Skin epidermis (tissue), 12 donors: ENCODE measurements around the gene BTBD8.

Experiments
- H3K27ac ChIP-seq, 21 experiments: fragments of 200-600 bp; sonication (generic) in 11 of 21; one replicate each; pipeline ENCODE4 v1.5.0; 2020; ENCODE audit warnings: mild to moderate bottlenecking in 3 of 21, inconsistent platforms in 2 of 21, moderate library complexity in 2 of 21
- H3K4me3 ChIP-seq, 7 experiments: fragments of 200-600 bp; sonication (generic) in 2 of 7; one replicate each; pipeline ENCODE4 v1.5.0; 2020; ENCODE audit warnings: inconsistent platforms in 2 of 7, mild to moderate bottlenecking in 2 of 7, moderate library complexity in 1 of 7

Gene BTBD8

DNA sequence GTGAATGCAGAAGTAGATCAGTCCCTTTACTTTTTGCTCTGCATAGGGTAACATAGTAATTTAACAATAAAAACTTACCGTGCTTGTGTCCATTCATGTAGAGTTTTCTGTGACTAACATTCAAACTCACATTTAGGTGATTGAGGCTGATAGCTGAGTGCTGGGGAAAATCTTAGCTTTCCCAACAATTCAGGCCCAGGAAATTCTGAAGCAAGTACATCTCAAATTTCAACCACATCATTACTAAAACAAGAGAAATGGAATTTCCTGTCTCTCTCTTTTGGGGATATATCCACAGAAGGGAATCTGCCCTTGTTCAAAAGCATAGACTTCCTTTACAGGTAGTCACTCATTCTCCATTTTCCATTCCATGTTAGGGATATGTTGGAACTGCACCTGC is 104.5 kb downstream of the BTBD8 start:
- no peak overlapping the region for H3K4me3 ChIP-seq

DNA sequence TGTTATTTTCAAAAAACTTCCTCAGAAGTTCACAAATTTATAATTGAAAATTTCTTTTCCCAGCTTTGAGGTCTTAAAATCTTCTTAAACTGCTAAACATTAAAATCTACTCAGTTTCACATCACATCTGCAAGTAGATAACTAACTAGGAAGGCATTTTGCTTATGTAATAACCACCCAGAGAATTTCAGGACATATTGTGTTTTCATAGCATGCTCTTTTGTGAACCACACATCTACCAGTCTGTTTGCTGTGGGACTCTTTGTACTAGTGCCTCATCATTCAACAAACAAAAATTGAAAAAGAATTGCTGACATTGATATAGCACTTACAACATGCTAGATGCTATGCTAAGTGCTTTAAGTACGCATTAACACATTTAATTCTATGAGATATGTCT is 105.9 kb downstream of the BTBD8 start:
- no peak overlapping the region for H3K27ac ChIP-seq

More for the DNA sequence above, 104.5 kb downstream of the BTBD8 start:
- H3K27ac ChIP-seq = no peak overlapping the region

DNA sequence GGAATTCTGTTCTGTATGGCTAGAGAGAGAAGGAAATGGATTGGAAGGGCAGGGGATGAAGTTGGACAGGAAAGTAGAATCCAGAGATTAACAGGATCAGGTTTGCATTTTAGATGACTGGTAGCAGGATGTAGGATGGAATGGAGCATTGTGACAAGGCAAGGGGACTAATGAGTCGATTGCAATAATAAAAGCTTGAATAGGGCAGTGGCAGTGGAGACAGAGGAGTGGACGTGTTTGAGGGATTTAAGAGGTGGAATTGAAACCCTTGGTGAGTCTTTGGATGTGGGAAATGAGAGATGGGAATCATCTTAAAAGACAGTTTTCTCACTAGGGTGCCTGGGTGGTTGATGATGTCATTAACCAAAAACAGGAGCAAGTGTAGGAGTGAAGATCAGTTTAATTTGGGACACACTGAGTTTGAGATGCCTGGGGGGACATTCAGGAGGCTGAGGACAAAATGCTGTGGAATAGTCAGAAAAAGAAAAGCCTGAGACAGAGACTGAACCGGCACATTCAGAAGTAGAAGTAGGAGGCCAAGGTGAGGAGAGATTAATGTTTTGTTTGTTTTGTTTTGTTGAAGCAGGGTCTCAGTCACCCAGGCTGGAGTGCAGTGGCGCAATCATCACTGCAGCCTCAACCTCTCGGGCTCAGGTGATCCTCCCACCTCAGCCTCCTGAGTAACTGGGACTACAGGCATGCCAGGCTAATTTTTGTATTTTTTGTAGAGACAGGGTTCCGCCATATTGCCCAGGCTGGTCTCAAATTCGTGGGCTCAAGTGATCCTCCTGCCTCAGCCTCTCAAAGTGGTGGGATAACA is 108.5 kb downstream of the BTBD8 start:
- H3K4me3 ChIP-seq = no peak overlapping the region
- no peak overlapping the region for H3K27ac ChIP-seq

More for the DNA sequence above, 105.9 kb downstream of the BTBD8 start:
- H3K4me3 ChIP-seq = no peak overlapping the region

GRCh38 chr1:92191726-92192125 is 111.6 kb downstream of the BTBD8 start:
- Histone ChIP-seq H3K27ac (no peak overlapping the region), H3K4me3 (no peak overlapping the region)

GRCh38 chr1:92192246-92192645 is 112.1 kb downstream of the BTBD8 start:
- no peak overlapping the region for H3K27ac ChIP-seq
- no peak overlapping the region for H3K4me3 ChIP-seq

DNA sequence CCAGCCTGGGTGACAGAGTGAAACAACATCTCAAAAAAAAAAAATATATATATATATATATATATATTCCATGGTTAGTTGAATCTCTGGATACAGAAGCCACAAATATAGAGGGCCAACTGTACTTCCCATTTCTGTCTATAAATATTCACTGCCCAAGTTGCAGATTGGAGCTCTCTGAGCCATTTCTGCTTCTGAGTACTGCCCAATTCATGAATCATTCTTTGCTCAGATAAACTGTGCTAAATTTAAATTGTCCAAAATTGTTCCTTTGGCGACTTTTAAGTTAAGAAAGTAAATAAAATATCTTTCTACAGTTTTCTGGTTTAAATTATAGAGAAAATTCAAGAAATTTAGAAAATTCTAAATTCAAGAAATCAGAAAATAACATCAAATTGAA is 114.4 kb downstream of the BTBD8 start:
- H3K4me3 ChIP-seq = no peak overlapping the region
- no peak overlapping the region for H3K27ac ChIP-seq

DNA sequence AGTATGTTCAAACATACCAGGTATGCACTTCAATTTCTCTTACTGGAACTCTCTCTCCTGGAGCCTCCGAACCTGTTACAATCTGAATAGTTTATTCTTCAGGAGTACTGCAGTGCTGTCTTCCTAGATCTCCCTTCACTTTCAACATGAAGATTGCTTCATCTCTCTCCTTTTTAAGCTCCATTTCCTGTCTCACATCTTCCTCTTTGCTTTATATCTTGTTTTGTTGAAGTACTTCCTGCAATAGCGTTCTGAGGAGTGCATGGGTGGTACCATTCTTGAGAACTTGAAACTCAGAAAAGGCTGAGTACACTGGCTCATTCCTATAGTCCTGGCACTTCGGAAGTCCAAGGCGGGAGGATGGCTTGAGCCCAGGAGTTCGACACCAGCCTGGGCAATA is 121.8 kb downstream of the BTBD8 start:
- Histone ChIP-seq H3K27ac (no peak overlapping the region), H3K4me3 (no peak overlapping the region)

DNA sequence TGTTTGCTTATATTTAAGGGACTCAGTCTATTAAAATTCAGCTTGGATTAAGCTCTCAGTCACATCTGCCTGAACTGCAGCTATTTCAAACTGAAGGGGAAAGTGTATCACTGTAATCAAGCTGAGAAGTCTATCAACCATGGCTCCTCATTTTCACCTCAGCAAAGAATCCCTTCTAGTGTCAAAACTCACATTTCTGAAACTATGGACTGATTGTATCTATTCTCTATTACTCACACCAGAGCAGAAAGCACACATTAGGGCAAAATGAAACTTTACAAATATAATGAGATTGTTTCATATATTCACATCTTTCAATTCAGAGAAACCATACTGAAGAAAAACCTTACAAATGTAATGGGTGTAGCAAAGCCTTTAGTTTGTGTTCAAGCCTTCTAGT is 123.0 kb downstream of the BTBD8 start:
- H3K27ac ChIP-seq = no peak overlapping the region
- no peak overlapping the region for H3K4me3 ChIP-seq

DNA sequence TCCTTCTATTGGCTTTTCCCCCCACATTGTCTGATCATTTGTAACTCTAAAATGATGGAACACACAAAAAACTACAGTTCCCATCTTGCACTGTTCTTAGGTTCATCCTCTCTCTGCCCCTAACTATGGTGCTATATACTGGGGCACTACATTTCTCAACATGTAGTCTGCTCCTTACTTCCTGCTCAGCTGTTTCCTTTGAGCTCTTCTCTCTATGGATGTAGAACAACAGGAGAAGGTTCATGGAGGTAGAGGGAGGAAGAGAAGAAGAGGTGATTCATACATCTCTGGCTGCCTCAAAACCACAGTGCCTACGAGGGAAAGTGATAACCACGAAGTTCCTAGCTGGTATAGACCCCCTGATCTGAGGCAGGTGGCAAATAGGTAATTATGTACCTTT is 130.6 kb downstream of the BTBD8 start:
- H3K27ac ChIP-seq = no peak overlapping the region
- H3K4me3 ChIP-seq = no peak overlapping the region

- H3K4me3 ChIP-seq = no peak overlapping the region
- no peak overlapping the region for H3K27ac ChIP-seq
Measured at GRCh38 chr1:92211166-92211565, 131.0 kb downstream of the BTBD8 start.

GRCh38 chr1:92217721-92218120 is 137.6 kb downstream of the BTBD8 start, which contains the start of gene C1orf146:
Gene C1orf146, plus strand, starts transcription at chr1:92217915. Its CDS starts 13,506 bp downstream, at chr1:92231421.
- H3K4me3 ChIP-seq = no peak within 1 kb of the TSS
- no peak within 1 kb of the TSS for H3K27ac ChIP-seq

DNA sequence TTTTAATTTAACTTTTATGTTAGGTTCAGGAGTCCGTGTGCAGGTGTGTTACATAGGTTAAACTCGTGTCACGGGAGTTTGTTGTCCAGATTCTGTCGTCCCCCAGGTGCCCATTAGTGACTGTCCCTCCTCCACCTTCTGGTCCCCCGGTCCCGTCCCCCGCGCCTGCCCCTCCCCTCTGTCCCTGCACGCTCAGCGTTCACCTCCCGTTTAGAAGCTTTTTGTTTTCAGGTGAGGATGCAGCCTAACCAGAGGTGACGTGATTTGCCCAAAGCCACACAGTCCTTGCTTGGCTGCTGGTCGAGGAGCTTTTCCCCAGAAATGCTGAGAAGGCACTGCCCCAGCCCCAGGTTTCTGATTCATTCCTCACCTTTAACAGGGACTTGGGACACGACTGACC is 138.4 kb downstream of the BTBD8 start:
- no peak overlapping the region for H3K4me3 ChIP-seq
- H3K27ac ChIP-seq = no peak overlapping the region

DNA sequence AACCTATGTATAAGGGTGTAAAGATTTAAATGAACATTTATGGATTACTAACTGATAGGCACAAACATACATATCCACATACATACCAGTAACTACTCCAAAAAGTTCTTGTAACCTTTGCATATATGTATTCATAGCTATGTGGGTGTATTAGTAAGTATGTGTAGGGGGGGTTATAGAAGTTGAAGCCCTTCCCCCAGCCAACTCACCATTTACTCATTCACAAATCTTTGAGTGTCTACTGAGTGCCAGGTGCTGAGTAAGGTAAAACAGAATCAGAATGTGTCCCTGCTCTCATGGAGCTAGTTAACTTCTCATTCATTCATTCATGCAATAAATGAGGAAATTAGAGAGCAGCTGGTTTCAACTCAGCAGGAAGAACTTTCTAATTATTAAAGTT is 138.9 kb downstream of the BTBD8 start:
- no peak overlapping the region for H3K27ac ChIP-seq
- no peak overlapping the region for H3K4me3 ChIP-seq

- H3K27ac ChIP-seq = no peak overlapping the region
- no peak overlapping the region for H3K4me3 ChIP-seq
Measured at GRCh38 chr1:92228401-92228800, 148.3 kb downstream of the BTBD8 start.

DNA sequence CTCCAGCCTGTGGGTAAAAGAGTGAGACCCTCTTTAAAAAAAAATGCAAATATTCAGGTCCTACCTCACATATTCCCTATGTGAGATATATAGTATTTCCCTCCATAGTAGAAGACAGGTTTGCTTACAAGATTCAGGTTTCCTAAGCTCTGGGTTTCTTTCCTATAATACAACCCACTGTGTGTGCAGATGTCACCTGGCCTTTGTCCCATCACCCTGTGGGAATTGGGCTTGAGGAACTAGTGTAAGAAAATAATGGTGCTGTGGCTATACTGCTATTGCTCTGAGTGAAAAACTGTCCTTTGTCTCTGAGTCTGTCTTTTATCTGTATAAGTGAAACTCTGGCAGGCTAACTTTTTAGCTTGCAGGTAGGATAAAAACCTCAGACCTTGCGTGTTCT is 150.6 kb downstream of the BTBD8 start:
- no peak overlapping the region for H3K4me3 ChIP-seq
- H3K27ac ChIP-seq = no peak overlapping the region
